ENCODE results near the gene SREK1.

The SREK1 gene

GRCh38 chr5:66168226-66168625 lies 24.1 kb downstream of the SREK1 start:
- H3K27ac ChIP-seq (ENCODE audit: low read depth, low read length) = no peak overlapping the region
- H3K27me3 ChIP-seq (ENCODE audit: control insufficient read depth, insufficient read depth, low read length) = no peaks in the 10 kb centered on the region
- no peaks in the 10 kb centered on the region for H3K4me1 ChIP-seq (ENCODE audit: control insufficient read depth, insufficient read depth, low read length)
- H3K9ac ChIP-seq (ENCODE audit: low read depth, low read length) = no peak overlapping the region
- no peak overlapping the region for H3K4me3 ChIP-seq (ENCODE audit: low read depth, low read length)
- H3K9me3 ChIP-seq (ENCODE audit: control insufficient read depth, insufficient read depth, low read length) = no peaks in the 10 kb centered on the region
- peaks cover 97% of the 10 kb centered on the region for H3K36me3 ChIP-seq (ENCODE audit: control insufficient read depth, insufficient read depth, low read length)

GRCh38 chr5:66169534-66169933 lies 25.4 kb downstream of the SREK1 start:
- Histone ChIP-seq H3K4me3 (ENCODE audit: low read depth, low read length) (no peak overlapping the region), H3K9me3 (ENCODE audit: control insufficient read depth, insufficient read depth, low read length) (no peaks in the 10 kb centered on the region), H3K36me3 (ENCODE audit: control insufficient read depth, insufficient read depth, low read length) (peaks cover 97% of the 10 kb centered on the region), H3K4me1 (ENCODE audit: control insufficient read depth, insufficient read depth, low read length) (no peaks in the 10 kb centered on the region), H3K9ac (ENCODE audit: low read depth, low read length) (no peak overlapping the region), H3K27me3 (ENCODE audit: control insufficient read depth, insufficient read depth, low read length) (no peaks in the 10 kb centered on the region), H3K27ac (ENCODE audit: low read depth, low read length) (no peak overlapping the region)

- H3K27ac ChIP-seq (ENCODE audit: low read depth, low read length) = no peak overlapping the region
- no peak overlapping the region for H3K9ac ChIP-seq (ENCODE audit: low read depth, low read length)
- no peaks in the 10 kb centered on the region for H3K27me3 ChIP-seq (ENCODE audit: control insufficient read depth, insufficient read depth, low read length)
- no peaks in the 10 kb centered on the region for H3K9me3 ChIP-seq (ENCODE audit: control insufficient read depth, insufficient read depth, low read length)
- peaks cover 98% of the 10 kb centered on the region for H3K36me3 ChIP-seq (ENCODE audit: control insufficient read depth, insufficient read depth, low read length)
- no peaks in the 10 kb centered on the region for H3K4me1 ChIP-seq (ENCODE audit: control insufficient read depth, insufficient read depth, low read length)
- H3K4me3 ChIP-seq (ENCODE audit: low read depth, low read length) = no peak overlapping the region
Observed at GRCh38 chr5:66170195-66170919, 26.3 kb downstream of the SREK1 start.

- Histone ChIP-seq H3K36me3 (ENCODE audit: control insufficient read depth, insufficient read depth, low read length) (peaks cover 98% of the 10 kb centered on the region), H3K9me3 (ENCODE audit: control insufficient read depth, insufficient read depth, low read length) (no peaks in the 10 kb centered on the region), H3K4me1 (ENCODE audit: control insufficient read depth, insufficient read depth, low read length) (no peaks in the 10 kb centered on the region), H3K4me3 (ENCODE audit: low read depth, low read length) (no peak overlapping the region), H3K27me3 (ENCODE audit: control insufficient read depth, insufficient read depth, low read length) (no peaks in the 10 kb centered on the region), H3K27ac (ENCODE audit: low read depth, low read length) (no peak overlapping the region), H3K9ac (ENCODE audit: low read depth, low read length) (no peak overlapping the region)
Observed at GRCh38 chr5:66171349-66172344, 27.5 kb downstream of the SREK1 start.

GRCh38 chr5:66174338-66174737 lies 30.2 kb downstream of the SREK1 start:
- H3K9ac ChIP-seq (ENCODE audit: low read depth, low read length) = no peak overlapping the region

GRCh38 chr5:66178799-66179198 lies 34.7 kb downstream of the SREK1 start:
- Histone ChIP-seq H3K9me3 (ENCODE audit: control insufficient read depth, insufficient read depth, low read length) (no peaks in the 10 kb centered on the region), H3K9ac (ENCODE audit: low read depth, low read length) (no peak overlapping the region), H3K27me3 (ENCODE audit: control insufficient read depth, insufficient read depth, low read length) (no peaks in the 10 kb centered on the region), H3K4me3 (ENCODE audit: low read depth, low read length) (no peak overlapping the region), H3K4me1 (ENCODE audit: control insufficient read depth, insufficient read depth, low read length) (no peaks in the 10 kb centered on the region), H3K27ac (ENCODE audit: low read depth, low read length) (no peak overlapping the region), H3K36me3 (ENCODE audit: control insufficient read depth, insufficient read depth, low read length) (peaks cover 89% of the 10 kb centered on the region)

More at GRCh38 chr5:66174338-66174737, 30.2 kb downstream of the SREK1 start:
- Histone ChIP-seq H3K4me1 (ENCODE audit: control insufficient read depth, insufficient read depth, low read length) (no peaks in the 10 kb centered on the region), H3K36me3 (ENCODE audit: control insufficient read depth, insufficient read depth, low read length) (peaks cover 98% of the 10 kb centered on the region), H3K27me3 (ENCODE audit: control insufficient read depth, insufficient read depth, low read length) (no peaks in the 10 kb centered on the region), H3K4me3 (ENCODE audit: low read depth, low read length) (no peak overlapping the region), H3K9me3 (ENCODE audit: control insufficient read depth, insufficient read depth, low read length) (no peaks in the 10 kb centered on the region), H3K27ac (ENCODE audit: low read depth, low read length) (no peak overlapping the region)

GRCh38 chr5:66179297-66180051 lies 35.4 kb downstream of the SREK1 start:
- H3K36me3 ChIP-seq (ENCODE audit: control insufficient read depth, insufficient read depth, low read length) = peaks cover 84% of the 10 kb centered on the region
- no peaks in the 10 kb centered on the region for H3K27me3 ChIP-seq (ENCODE audit: control insufficient read depth, insufficient read depth, low read length)
- no peaks in the 10 kb centered on the region for H3K4me1 ChIP-seq (ENCODE audit: control insufficient read depth, insufficient read depth, low read length)
- H3K9me3 ChIP-seq (ENCODE audit: control insufficient read depth, insufficient read depth, low read length) = no peaks in the 10 kb centered on the region
- H3K9ac ChIP-seq (ENCODE audit: low read depth, low read length) = no peak overlapping the region
- no peak overlapping the region for H3K4me3 ChIP-seq (ENCODE audit: low read depth, low read length)
- no peak overlapping the region for H3K27ac ChIP-seq (ENCODE audit: low read depth, low read length)

- Histone ChIP-seq H3K27me3 (ENCODE audit: control insufficient read depth, insufficient read depth, low read length) (no peaks in the 10 kb centered on the region), H3K9ac (ENCODE audit: low read depth, low read length) (no peak overlapping the region), H3K27ac (ENCODE audit: low read depth, low read length) (no peak overlapping the region), H3K4me3 (ENCODE audit: low read depth, low read length) (no peak overlapping the region), H3K36me3 (ENCODE audit: control insufficient read depth, insufficient read depth, low read length) (peaks cover 77% of the 10 kb centered on the region), H3K4me1 (ENCODE audit: control insufficient read depth, insufficient read depth, low read length) (no peaks in the 10 kb centered on the region), H3K9me3 (ENCODE audit: control insufficient read depth, insufficient read depth, low read length) (no peaks in the 10 kb centered on the region)
Observed at GRCh38 chr5:66180282-66181155, 36.4 kb downstream of the SREK1 start.

GRCh38 chr5:66186108-66186507 lies 42.0 kb downstream of the SREK1 start:
- H3K27ac ChIP-seq (ENCODE audit: low read depth, low read length) = no peak overlapping the region
- no peaks in the 10 kb centered on the region for H3K4me1 ChIP-seq (ENCODE audit: control insufficient read depth, insufficient read depth, low read length)
- no peaks in the 10 kb centered on the region for H3K9me3 ChIP-seq (ENCODE audit: control insufficient read depth, insufficient read depth, low read length)
- H3K36me3 ChIP-seq (ENCODE audit: control insufficient read depth, insufficient read depth, low read length) = peaks cover 21% of the 10 kb centered on the region
- H3K27me3 ChIP-seq (ENCODE audit: control insufficient read depth, insufficient read depth, low read length) = no peaks in the 10 kb centered on the region
- H3K9ac ChIP-seq (ENCODE audit: low read depth, low read length) = no peak overlapping the region
- no peak overlapping the region for H3K4me3 ChIP-seq (ENCODE audit: low read depth, low read length)

GRCh38 chr5:66193419-66193818 lies 49.3 kb downstream of the SREK1 start:
- 0 out of 2 replicates have a peak, but pooled peaks cover 4% of the 10 kb centered on the region for H3K4me1 ChIP-seq (ENCODE audit: control insufficient read depth, insufficient read depth, low read length)
- no peak overlapping the region for H3K27ac ChIP-seq (ENCODE audit: low read depth, low read length)
- no peaks in the 10 kb centered on the region for H3K27me3 ChIP-seq (ENCODE audit: control insufficient read depth, insufficient read depth, low read length)

More at GRCh38 chr5:66193419-66193818, 49.3 kb downstream of the SREK1 start:
- H3K9ac ChIP-seq (ENCODE audit: low read depth, low read length) = no peak overlapping the region
- H3K4me3 ChIP-seq (ENCODE audit: low read depth, low read length) = no peak overlapping the region
- H3K36me3 ChIP-seq (ENCODE audit: control insufficient read depth, insufficient read depth, low read length) = no peaks in the 10 kb centered on the region
- H3K9me3 ChIP-seq (ENCODE audit: control insufficient read depth, insufficient read depth, low read length) = no peaks in the 10 kb centered on the region

All from HUES48 (cell line).